ENCODE measurements around the gene DCLRE1B. TPM values are rescaled to one million over a fixed set of nuclear protein-coding genes. Genes with fewer than 3 reads are reported as not detected.

DCLRE1B gene
- total RNA-seq, 2 donors from 2014 or later = 4.2 to 10.1 TPM

DNA sequence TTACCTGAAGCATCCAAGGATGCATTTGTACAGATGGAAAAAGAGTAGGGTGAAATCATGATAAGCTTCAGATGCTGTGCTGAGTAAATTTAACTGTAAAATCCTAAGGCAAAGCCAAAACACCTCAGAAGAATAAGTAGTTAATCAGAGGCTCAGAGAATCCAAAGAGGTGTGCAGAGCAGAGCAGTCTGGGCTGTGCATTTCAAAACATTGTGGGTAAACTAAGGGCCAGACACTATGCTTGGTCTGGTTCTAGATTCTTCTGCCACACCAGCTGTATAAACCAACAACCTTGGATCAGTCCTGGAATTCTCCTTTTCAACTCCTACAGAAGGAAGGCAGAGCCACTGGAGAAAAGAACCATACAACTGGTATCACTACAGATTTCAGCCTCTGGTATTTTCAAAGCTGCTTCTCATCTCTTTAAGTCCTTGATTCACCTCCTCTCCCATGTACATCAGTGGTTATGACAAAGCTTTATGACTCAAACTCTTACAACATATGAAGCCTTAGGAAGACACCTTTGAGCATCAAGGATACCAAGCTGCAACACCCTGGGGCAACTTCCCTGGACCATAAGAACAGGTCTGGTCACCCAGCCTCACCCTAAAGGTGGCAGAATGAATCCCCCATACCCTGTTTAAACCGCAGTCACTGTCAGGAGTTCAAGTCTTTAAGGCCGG lies 12.4 kb downstream of the DCLRE1B start:
- 79% methylated on average over 2 of the region's 2 CpGs for WGBS
- Histone ChIP-seq H3K27ac (no peak overlapping the region), H3K36me3 (no peaks in the 10 kb centered on the region), H3K4me3 (no peak overlapping the region), H3K4me1 (replicated peaks) (peaks cover 5% of the 10 kb centered on the region), H3K9me3 (no peaks in the 10 kb centered on the region), H3K27me3 (replicated peaks; ENCODE audit: insufficient read depth) (no peaks in the 10 kb centered on the region)
- DNase-seq (ENCODE audit: low spot score) = no peak
- TF ChIP-seq POLR2AphosphoS5 (IDR thresholded peaks at IDR 0.05) (no peak), POLR2A (IDR thresholded peaks at IDR 0.05) (no peak)
- TF ChIP-seq, protein P1, sequence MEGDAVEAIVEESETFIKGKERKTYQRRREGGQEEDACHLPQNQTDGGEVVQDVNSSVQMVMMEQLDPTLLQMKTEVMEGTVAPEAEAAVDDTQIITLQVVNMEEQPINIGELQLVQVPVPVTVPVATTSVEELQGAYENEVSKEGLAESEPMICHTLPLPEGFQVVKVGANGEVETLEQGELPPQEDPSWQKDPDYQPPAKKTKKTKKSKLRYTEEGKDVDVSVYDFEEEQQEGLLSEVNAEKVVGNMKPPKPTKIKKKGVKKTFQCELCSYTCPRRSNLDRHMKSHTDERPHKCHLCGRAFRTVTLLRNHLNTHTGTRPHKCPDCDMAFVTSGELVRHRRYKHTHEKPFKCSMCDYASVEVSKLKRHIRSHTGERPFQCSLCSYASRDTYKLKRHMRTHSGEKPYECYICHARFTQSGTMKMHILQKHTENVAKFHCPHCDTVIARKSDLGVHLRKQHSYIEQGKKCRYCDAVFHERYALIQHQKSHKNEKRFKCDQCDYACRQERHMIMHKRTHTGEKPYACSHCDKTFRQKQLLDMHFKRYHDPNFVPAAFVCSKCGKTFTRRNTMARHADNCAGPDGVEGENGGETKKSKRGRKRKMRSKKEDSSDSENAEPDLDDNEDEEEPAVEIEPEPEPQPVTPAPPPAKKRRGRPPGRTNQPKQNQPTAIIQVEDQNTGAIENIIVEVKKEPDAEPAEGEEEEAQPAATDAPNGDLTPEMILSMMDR (IDR thresholded peaks at IDR 0.05) = no peak
- intact Hi-C loops (cut with DNase I) = no loop called here

DNA sequence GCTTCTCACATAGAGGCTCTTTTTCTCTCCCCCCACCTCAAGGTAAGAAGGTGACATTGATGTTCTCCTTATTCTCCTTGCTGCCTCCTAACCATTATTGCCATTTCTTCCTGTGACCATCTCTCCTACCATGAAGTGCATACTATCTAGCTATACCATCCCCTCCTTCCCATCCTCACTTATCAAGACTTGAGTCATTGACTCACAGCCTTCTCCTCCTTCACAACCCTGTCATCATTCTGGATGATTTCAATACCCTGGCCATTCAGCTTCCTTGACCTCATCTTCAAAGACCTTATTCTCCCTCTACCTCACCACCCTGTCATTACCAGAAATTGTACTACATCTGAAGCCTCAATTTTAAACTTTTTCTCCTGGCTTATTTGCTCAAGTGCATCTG lies 13.1 kb downstream of the DCLRE1B start:
- TF ChIP-seq, protein P1 (IDR thresholded peaks at IDR 0.05) = no peak
- TF ChIP-seq POLR2A (IDR thresholded peaks at IDR 0.05) (no peak), POLR2AphosphoS5 (IDR thresholded peaks at IDR 0.05) (no peak)

DNA sequence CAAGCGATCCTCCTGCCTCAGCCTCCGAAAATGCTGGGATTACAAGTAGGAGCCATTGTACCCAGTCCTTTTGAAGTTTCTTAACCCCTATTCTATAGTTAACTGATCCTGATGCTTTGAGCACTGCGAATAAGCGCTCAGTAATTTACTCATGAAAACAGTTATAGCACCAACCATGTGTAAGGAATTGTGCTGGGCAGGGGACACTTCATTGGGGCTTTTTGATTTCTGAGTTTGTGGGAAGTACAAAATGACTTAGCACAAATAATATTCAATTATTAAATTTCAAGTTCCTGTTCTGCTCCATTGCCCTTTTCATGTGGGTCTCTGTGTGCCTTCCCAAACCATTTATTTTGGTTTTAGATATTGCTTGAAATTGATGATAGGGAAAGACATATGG lies 17.8 kb downstream of the DCLRE1B start:
- Histone ChIP-seq H3K27me3 (replicated peaks; ENCODE audit: insufficient read depth) (no peaks in the 10 kb centered on the region), H3K9me3 (no peaks in the 10 kb centered on the region), H3K4me3 (no peak overlapping the region), H3K36me3 (no peaks in the 10 kb centered on the region), H3K27ac (no peak overlapping the region), H3K4me1 (replicated peaks) (no peaks in the 10 kb centered on the region)
- WGBS = 92% methylated on average over 4 of the region's 4 CpGs
- intact Hi-C loops (cut with DNase I) = no loop called here
- TF ChIP-seq, protein P1 (IDR thresholded peaks at IDR 0.05) = no peak
- TF ChIP-seq POLR2AphosphoS5 (IDR thresholded peaks at IDR 0.05) = no peak
- TF ChIP-seq POLR2A (IDR thresholded peaks at IDR 0.05) = no peak
- no peak for DNase-seq (ENCODE audit: low spot score)

More for the DNA sequence above, 13.1 kb downstream of the DCLRE1B start:
- DNase-seq (ENCODE audit: low spot score) = no peak
- Histone ChIP-seq H3K27me3 (replicated peaks; ENCODE audit: insufficient read depth) (no peaks in the 10 kb centered on the region), H3K36me3 (no peaks in the 10 kb centered on the region), H3K4me1 (replicated peaks) (no peaks in the 10 kb centered on the region), H3K27ac (no peak overlapping the region), H3K4me3 (no peak overlapping the region), H3K9me3 (no peaks in the 10 kb centered on the region)
- intact Hi-C loops (cut with DNase I) = no loop called here

DNA sequence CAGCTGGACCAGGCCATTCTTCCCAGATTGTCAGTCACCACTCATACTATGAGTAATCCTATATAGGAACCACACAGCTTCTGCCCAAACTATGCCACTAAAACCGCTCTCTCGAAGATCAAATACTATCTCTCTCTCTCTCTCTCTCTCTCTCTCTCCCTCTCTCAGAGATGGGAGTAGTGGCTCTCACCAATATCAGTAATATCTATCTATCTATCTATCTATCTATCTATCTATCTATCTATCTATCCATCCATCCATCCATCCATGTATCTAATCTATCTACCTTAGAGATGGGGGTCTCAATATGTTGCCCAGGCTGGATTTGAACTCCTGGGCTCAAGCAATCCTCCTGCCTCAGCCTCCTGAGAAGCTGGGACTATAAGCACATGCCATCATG lies 19.3 kb downstream of the DCLRE1B start:
- no peak for DNase-seq (ENCODE audit: low spot score)
- TF ChIP-seq POLR2AphosphoS5 (IDR thresholded peaks at IDR 0.05) = no peak
- TF ChIP-seq, protein P1 (IDR thresholded peaks at IDR 0.05) = no peak
- TF ChIP-seq POLR2A (IDR thresholded peaks at IDR 0.05) = no peak
- H3K9me3 ChIP-seq = no peaks in the 10 kb centered on the region
- H3K36me3 ChIP-seq = no peaks in the 10 kb centered on the region
- no peak overlapping the region for H3K27ac ChIP-seq
- no peaks in the 10 kb centered on the region for H3K27me3 ChIP-seq (replicated peaks; ENCODE audit: insufficient read depth)
- 95% methylated on average over 2 of the region's 2 CpGs for WGBS
- H3K4me1 ChIP-seq (replicated peaks) = no peaks in the 10 kb centered on the region
- H3K4me3 ChIP-seq = no peak overlapping the region
- intact Hi-C loops (cut with DNase I) = no loop called here
